ENCODE results near the gene TNFRSF25.
A peak's percentile ranks its signal among the peaks of the same experiment; 100 is the strongest.

The TNFRSF25 gene, protein sequence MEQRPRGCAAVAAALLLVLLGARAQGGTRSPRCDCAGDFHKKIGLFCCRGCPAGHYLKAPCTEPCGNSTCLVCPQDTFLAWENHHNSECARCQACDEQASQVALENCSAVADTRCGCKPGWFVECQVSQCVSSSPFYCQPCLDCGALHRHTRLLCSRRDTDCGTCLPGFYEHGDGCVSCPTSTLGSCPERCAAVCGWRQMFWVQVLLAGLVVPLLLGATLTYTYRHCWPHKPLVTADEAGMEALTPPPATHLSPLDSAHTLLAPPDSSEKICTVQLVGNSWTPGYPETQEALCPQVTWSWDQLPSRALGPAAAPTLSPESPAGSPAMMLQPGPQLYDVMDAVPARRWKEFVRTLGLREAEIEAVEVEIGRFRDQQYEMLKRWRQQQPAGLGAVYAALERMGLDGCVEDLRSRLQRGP

DNA sequence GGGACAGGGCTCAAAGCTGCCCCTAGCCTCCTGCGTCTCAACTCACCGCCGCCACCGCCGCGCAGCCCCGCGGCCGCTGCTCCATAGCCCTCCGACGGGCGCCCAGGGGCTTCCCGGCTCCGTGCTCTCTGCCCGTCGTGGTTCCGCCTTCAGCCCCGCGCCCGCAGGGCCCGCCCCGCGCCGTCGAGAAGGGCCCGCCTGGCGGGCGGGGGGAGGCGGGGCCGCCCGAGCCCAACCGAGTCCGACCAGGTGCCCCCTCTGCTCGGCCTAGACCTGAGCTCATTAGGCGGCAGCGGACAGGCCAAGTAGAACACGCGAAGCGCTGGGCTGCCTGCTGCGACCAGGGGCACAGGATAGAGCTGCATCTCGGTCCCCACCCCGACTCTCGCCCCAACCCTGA is at the start of gene TNFRSF25:
Gene TNFRSF25 (minus strand): TSS at position 151 of the 400 bp plus-strand sequence. CDS start 66 bp downstream, at position 85.
- peak; percentile 48 to 62 for DNase-seq (ENCODE audit: low read depth in 1 of 2, low spot score in 1 of 2)

GRCh38 chr1:6515771-6516170 is 49.8 kb upstream of the TNFRSF25 start:
- DNase-seq (ENCODE audit: low read depth in 1 of 2, low spot score in 1 of 2): no peak

GRCh38 chr1:6513320-6513801 is 47.4 kb upstream of the TNFRSF25 start:
- no peak for DNase-seq (ENCODE audit: low read depth in 1 of 2, low spot score in 1 of 2)

DNA sequence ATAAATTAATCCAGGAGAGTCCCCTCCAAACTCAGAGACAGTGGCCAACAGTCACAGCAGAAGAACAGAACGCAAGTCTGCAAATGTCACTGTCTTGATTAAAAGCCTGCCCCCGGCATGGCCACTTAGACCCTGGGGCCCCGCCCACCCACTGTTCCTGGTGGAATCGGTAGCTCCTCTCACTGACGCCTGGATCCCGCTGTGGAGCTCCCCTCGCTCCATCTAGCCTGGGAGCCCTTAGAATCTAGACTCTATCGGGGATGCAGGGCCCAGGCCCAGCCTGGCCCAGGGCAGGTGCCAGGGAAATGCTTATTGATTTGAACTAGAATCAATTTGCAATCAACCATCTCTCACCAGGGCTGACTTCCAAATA is 46.9 kb upstream of the TNFRSF25 start:
- no peak for DNase-seq (ENCODE audit: low read depth in 1 of 2, low spot score in 1 of 2)

GRCh38 chr1:6512245-6512907 is 46.4 kb upstream of the TNFRSF25 start:
- DNase-seq (ENCODE audit: low read depth in 1 of 2, low spot score in 1 of 2): no peak

GRCh38 chr1:6511561-6512244 is 45.7 kb upstream of the TNFRSF25 start:
- DNase-seq (ENCODE audit: low read depth in 1 of 2, low spot score in 1 of 2): no peak

DNA sequence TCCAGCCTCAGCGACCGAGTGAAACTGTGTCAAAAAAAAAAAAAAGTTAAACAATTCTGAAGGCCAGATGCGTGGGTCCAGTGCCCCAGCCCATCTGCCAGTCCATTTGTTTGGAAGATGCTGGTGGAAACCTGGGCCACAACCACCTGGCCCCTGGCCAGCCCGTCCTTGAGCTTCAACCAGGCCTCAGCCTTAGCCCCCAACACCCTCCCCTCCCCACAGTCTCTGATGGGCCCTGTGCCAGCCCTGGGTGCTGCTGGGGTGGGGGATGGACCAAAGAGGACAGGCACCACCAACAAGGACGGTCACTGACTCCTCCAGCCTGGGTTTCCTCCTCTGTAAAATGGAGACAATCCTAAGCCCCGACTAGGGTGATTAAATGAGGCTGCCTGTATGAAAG is 45.1 kb upstream of the TNFRSF25 start:
- no peak for DNase-seq (ENCODE audit: low read depth in 1 of 2, low spot score in 1 of 2)

DNA sequence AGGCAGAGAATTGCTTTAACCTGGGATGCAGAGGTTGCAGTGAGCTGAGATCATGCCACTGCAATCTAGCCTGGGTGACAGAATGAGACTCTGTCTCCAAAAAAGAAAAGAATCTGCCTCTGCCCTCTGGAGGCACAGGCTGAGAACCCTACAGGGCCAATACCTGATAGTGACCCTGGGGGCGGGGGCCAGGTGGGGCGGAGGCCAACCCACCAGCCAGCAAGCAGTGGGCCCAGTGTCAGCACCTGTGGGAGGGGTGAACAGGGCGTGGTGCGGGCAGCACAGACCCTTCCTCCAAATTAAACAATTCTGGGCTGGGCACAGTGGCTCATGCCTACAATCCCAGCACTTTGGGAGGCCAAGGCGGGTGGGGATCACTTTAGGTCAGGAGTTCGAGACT is 44.5 kb upstream of the TNFRSF25 start:
- no peak for DNase-seq (ENCODE audit: low read depth in 1 of 2, low spot score in 1 of 2)

DNA sequence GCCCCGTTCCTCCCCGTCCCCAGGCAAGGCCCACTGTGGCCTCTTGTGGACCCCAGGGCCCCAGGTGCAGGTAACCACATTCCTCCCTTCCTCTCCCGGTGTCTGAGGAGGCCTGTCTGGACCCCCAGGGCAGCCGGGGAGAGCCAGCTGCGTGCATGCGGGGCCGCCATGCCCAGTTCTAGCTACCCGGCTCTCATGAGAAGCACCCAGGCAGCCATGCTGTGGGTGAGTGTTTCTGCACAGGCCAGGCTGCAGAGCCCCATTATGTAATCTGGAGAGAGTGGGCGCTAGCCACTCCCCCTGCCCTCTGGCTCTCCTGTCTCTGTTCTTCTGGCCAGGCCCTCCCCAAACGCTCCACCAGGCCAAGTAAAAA is 43.9 kb upstream of the TNFRSF25 start:
- DNase-seq (ENCODE audit: low read depth in 1 of 2, low spot score in 1 of 2): no peak

GRCh38 chr1:6509220-6509918 is 43.4 kb upstream of the TNFRSF25 start:
- DNase-seq (ENCODE audit: low read depth in 1 of 2, low spot score in 1 of 2): no peak

GRCh38 chr1:6508816-6509189 is 42.8 kb upstream of the TNFRSF25 start:
- DNase-seq (ENCODE audit: low read depth in 1 of 2, low spot score in 1 of 2): no peak

- no peak for DNase-seq (ENCODE audit: low read depth in 1 of 2, low spot score in 1 of 2)
These were observed 42.3 kb upstream of the TNFRSF25 start for GRCh38 chr1:6508154-6508815.

GRCh38 chr1:6507461-6507911 is 41.5 kb upstream of the TNFRSF25 start:
- DNase-seq (ENCODE audit: low read depth in 1 of 2, low spot score in 1 of 2): no peak

DNA sequence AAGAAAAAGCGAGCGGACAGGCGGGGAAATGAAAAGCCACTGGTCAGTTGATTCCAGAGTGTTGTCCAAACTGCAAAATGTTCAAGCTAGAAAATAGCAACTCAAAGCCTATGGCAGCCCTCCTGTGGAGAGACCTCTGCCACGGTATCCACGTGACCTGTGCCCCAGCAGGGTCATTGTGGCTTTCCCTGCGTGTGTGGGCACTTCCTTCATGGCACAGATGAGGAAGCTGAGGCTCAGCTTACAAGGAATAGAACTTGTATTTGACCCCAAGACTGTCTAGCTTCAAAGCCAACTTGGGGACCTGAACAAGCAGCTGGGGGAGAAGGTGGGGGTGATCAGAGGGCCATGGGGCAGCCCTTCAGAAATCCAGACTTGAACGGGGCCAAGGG is 41.1 kb upstream of the TNFRSF25 start:
- no peak for DNase-seq (ENCODE audit: low read depth in 1 of 2, low spot score in 1 of 2)

GRCh38 chr1:6506210-6507036 is 40.5 kb upstream of the TNFRSF25 start:
- DNase-seq (ENCODE audit: low read depth in 1 of 2, low spot score in 1 of 2): no peak

- DNase-seq (ENCODE audit: low read depth in 1 of 2, low spot score in 1 of 2): no peak
These were observed 39.6 kb upstream of the TNFRSF25 start for GRCh38 chr1:6505367-6506209.

- DNase-seq (ENCODE audit: low read depth in 1 of 2, low spot score in 1 of 2): no peak
These were observed 38.9 kb upstream of the TNFRSF25 start for GRCh38 chr1:6504887-6505286.

DNA sequence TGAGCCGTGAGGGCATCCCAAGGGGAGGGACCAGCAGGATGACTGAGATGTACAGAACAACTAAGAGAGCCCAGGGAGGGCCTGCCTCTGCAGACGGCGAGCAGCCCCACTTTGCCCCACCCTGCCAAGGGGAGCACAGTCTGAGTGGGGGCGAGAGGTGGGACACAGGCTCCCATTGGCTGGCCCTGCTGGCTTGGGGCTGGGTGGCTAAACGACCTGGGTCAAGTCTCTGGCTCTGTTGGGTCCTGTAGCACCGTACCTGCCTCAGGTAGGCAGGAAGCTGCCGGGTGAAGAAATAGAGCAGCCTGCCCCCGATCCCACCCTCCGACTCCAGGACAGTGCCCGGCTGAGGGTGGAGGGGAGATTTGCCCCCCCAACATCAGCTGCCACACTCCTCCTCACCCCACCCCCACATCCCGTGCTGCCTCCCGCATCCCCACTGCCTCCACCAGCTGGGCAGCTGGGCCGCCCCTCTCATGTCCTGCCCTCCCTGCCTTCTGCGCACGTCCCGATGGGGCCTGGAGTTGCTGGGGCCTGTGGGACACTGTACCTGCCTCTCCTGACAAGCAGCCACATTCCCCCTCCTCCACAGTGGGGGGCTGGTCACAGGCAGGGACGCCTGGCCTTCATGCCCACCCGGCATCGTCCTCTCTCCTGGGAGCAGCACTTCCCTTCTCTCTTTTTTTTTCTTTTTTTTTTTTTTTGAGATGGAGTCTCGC is 38.1 kb upstream of the TNFRSF25 start:
- DNase-seq (ENCODE audit: low read depth in 1 of 2, low spot score in 1 of 2): no peak

All from stimulated activated CD4-positive, alpha-beta T cell treated with anti-CD3 and anti-CD28 coated beads, Interleukin-15, amount 100 ng/mL, for 1 hour (primary cell).